GM15510 (cell line): ENCODE data around the gene PEDS1.

Experiments used
- POLR2A ChIP-seq: IDR thresholded peaks from 3 replicates; pipeline ENCODE4 v1.6.1; 2011; ENCODE audit warnings: borderline replicate concordance; ENCODE audit not compliant: insufficient read length; ENCODE audit errors: extremely low read depth

PEDS1 gene

DNA sequence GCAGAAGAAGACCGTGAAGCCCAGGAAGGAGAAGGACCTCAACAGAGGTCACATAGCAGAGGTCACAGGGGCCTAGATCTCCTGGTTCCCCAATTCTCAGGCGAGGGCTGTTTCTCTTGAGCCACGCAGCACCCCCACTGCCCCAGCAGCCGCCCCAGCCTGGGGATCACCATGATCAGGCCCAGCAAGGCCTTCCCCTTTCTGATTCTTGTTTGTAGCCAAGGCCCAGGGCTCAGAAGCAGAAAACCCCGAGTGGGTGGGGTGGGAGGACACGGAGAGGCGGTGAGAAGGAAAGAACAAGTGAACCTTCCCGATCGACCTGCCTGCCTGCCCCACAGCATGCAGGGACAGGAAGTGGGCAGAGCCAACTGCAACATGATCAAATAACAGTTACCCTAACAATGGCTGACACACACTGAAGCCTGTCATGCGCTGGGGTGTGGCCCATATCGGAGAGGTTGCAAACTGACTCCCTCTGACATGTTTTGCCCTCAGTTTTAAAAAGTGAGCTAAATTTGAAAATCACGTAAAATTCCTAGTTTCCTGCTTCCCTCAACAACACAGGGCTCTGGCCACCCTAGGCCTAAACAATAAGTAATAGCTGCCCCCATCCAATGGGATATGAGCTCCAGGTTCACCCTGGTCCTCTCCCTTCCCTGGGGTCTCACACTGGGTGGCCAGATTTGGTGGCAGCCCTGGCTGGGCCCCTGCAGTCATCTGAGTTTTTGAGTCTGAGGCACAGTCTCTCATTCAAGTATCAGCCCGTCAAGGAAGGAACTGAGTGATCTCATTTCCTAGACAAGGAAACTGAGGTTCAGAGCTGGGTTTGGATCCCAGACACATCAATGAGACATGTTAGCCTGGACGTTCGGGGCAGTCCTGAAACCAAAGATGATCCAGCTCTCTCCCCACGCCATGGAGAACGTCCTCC, 6.5 kb downstream of the PEDS1 start:
- peak; percentile 40 for TF ChIP-seq POLR2A

DNA sequence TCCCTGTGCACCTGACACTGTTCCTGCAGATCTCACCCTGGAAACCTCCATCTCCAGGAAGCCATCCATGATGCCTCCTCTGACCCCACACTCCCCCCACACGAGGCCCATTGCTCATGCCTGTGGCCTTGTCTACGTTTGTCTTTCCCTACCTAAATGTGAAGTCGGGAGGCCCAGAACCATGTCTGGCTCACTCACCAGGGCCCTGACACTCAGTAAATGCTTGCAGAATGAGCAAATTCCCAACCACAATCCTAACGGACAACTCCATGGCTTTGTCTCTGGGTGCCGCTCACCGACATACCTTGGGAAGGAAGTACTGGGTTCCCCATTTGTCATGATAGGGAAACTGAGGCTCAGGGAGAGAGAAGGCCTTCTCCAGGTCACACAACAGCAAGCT, 7.3 kb downstream of the PEDS1 start:
- no peak for TF ChIP-seq POLR2A

DNA sequence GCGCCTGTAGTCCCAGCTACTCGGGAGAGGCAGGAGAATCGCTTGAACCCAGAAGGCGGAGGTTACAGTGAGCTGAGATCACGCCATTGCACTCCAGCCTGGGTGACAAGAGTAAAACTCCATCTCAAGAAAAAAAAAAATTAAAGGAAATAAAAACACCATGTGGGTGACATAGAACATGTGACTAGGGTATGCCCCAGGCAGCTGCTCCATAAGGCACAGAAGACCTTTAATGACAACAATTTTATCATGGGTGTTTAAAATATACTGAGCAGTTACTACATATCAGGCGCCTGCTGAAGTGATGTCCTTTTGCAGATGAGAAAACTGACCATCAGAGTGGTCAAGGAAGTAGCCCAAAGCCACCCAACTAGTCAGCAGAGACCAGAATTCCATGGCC, 8.0 kb downstream of the PEDS1 start:
- TF ChIP-seq POLR2A, result no peak

DNA sequence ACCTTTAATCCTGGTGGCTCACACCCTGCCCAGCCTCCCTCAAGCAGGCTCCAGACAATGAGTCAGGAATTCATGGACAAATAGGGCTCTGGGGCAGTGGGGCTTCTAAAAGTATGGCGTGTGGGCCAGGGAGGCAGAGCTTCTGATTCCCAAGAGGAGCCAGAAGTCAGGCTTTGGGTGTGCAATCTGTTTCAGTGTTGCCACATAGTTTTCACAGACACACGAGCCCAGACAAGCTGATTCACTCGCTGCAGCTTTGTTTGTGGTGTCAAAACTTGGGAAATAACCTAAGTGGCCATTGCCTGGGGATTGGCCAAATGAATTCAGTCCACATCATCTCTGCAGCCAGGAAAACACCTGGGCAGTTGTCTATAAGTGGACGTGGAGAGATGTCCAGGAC, 9.2 kb downstream of the PEDS1 start:
- TF ChIP-seq POLR2A, result no peak

DNA sequence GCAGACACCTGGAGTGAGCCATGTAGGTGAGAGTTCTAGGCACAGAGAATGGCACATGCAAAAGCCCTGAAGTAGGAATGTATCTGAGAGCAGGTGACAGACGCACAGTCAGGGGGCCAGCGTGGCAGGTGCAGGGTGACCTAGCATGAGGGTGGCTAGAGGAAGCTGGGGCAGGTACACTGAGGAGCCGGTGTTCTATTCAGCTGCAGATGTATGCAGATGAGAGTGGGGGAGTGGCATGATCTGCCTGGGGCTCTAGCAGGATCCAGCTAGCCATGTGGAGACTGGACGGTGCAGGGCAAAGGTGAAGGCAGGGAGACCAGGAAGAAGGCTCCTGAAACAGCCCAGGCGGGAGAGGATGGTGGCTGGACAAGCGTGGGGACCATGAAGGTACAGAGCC, 10.7 kb downstream of the PEDS1 start:
- TF ChIP-seq POLR2A, result no peak

DNA sequence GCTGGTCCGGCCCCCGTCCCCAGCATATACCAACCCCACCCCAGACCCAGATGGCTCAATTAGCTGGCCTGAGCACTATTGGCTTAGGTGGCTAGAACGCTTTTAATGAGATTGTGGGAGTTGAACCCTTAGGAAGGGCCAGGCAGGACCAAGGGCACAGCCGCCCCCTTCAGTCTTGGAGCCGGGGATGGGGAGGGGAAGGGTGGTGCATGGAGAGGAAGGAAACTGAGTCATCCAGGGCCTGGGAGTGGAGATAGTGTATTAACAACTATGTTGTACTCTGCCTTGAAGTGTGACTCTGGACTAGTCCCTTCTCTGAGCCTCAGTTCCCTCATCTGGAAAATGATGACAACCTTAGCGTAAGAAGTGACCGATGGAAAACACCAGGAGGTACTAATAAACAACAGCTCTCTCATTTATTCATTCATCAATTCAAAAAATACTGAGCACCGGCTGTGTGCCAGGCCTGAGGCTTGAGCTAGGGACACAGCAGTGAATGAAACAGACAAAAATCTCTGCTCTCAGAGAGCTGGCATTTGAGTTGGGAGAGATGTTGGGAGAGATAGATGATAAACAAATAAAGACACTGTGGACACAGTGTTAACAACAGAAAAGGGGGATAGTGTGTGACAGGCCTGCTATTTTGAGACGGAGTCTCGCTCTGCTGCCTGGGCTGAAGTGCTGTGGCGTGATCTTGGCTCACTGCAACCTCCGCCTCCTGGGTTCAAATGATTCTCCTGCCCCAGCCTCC, 11.5 kb downstream of the PEDS1 start:
- no peak for TF ChIP-seq POLR2A

DNA sequence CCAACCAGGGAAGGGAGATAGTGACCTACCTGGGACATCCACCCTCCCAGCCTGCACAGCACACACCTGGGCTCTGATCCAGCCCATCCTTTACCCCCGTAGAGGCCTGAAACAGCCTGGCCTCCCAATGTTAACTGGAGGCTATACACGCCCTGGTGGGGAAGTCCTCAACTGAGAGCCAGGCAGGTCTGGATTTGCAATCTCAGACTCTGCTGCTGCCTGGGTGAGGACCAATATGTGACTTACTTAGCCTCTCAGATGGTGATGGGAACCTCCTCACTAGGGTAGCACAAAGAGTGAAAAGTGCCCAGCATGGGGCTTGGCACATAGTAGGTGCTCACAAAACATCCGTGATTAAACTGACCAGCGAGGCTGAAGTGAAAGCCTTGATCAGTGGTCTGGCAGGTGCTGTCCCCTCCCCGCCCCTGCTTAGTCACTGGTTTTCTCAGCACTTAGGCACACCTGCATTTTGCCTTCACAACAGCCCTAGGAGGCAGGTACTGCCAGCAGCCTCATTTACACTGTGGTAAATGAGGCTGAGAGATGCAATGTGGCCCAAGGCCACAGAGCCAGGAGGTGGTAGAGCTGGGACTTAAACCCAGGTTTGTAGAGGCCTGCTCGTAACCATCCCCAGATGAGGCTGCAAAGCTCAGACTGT, 12.4 kb downstream of the PEDS1 start:
- TF ChIP-seq POLR2A, result no peak

DNA sequence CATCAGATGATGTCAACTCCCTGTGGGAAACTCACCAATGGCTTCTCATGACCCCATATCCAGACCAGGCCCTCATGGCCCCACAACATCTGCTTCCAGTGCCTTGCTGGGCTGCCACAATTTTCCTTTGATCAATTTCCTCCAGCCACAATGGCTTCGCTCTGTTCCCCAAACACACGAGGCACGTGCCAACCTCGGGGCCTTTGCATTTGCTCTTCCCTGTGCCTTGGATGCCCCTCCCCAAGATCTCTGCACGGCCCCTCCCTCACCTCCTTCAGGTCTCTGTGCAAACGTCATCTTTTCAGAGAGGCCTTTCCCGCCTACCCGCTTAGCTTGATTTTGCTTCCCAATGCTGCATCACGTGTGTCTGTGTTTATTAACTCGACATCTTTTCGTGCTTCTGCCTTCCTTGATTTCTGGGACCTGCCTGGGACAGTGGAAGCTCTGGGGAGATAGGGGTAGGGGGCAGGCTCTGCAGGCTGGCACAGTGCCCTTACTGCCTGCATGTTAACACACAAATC, 13.1 kb downstream of the PEDS1 start:
- no peak for TF ChIP-seq POLR2A

DNA sequence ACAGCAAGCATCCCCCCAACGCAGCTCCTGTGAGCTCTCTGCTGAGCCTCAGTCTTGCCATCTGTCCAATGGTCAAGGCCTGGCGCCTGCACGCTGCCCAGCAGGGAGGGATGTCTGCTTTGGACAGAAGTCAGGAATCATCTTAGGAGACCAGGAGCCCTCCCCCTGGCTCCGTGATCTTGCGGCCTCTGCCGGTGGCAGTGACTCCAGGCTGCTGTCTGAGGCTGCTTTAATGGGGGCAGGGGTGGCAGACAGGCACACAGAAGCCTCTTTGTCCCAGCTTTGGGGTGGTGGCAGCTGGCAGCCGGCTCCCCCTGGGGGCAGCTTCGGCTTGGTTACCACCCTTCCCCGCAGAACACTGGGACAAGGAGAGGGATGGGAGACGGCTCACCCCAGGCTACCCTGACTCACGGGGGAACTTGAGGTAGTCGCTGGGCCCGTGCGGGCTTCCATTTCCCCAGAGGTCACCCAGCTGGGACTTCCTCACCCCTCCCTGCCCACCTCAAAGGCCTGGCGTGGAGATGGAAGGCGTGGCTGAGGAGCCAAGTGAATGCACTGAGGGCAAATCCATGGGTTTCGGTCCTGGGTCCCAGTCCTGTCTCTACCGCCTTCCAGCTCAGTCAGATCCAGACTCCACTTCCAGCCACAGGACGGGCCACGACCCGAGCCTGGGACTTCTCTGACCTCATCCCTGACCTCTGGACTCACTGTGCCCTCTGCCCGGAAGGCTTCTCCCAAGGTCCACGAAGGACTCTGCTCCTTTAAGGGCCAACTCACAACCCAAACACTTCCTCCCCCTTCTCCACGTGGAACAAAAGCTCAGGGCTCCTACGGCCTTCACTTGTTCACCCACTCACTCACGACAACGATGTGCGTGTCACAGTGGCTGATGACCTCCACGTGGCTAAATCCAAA, 14.8 kb downstream of the PEDS1 start:
- TF ChIP-seq POLR2A, result no peak

DNA sequence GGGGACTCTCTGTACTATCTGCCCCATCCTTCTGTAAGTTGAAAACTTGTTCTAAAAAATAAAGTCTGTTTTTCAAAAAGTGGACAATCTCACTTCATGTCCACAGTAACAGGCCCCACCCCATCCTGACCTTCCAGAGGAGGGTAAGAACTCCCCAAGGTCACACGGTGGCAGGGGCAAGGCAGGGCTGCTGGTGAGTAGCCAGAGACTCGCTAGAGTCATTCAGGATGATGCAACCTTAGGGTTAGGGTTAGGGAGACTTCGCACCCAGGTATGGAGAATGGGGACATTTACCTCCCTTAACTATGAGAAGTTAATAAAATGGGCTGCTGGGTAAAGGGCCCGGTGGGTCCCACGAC, 15.4 kb downstream of the PEDS1 start:
- TF ChIP-seq POLR2A, result no peak

DNA sequence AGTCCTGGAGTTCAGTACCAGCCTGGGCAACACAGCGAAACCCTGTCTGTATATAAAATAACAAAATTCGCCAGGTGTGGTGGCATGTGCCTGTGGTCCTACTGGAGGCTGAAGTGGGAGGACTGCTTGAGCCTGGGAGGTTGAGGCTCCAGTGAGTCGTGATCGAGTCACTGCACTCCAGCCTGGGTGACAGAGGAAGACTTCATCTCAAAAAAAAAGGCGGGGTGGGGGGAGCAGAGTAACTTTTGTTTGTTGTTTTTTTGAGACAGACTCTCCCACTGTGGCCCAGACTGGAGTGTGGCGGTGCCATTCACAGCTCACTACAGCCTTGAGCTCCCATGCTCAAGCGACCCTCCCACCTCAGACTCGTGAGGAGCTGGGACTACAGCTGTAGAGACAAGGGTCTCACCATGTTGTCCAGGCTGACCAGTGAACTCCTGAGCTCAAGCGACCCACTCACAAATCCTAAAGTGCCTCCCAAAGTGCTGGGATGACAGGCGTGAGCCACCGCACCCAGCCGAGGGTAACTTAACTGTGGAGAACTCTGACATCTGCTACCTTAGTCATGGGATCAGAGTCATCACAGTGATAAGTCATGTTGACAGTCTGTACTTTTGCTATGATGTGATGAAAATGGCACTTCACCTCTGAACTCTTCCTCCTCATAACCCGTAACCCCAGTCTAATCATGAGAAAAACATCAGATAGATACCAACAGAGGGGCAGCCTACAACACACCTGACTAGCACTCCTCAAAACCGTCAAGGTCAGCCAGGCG, 16.5 kb downstream of the PEDS1 start:
- no peak for TF ChIP-seq POLR2A

DNA sequence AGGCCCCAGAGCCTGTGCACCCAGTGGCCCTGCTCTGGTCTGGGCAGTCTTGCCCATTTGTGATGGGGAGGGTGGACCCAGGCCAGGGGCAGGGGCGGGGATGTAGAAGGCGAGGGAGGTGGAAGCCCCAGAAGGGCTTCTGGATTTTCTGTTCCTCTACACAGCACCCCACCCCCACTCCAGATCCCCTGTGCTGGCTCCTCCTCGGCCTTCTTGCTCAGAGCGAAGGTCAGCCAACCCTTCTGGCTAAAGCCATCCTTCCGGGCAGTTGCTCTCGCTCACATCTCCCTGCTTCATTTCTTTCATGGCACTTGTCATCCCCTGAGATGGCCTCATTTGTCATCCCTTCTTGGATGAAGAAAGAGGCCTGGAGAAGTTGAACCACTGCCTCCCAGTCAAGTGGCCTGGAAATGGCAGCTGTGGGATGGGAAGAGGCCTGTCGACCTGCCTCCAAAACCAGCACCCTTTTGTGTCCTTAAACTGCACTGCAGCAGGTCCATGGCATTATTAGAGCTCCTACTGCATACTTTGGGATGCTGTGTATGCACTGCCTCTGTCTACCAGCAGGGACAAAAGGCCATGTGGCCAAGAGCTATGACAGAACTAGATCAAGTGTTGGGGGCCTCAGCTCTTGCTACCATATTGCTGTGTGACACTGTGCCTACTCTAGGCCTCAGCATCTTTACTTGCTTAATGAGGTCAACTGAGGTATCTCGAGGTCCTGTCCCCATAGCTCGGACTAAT, 19.9 kb downstream of the PEDS1 start:
- TF ChIP-seq POLR2A, result no peak

DNA sequence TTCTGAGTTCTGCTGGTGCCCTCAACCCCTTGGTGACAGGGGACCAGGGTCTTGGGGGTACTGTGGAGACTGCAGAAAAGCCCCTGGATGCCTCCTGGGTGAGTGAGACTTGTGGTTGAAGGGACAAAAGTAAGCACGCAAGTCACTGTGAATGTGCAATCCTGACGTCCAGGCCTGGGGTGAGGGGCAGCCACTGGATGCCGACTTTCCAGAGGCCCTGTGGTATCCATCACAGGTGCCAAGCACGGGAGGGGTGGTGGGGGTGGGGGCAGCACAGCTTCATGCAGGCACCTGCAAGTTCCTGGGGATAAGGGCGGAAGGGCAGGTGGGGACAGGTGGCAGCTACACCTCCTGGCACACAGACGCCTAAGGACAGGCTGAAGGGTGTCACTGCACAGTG, 20.5 kb downstream of the PEDS1 start:
- TF ChIP-seq POLR2A, result no peak
